Measurements from ENCODE around the gene SLC25A5. TPM values are rescaled to one million over a fixed set of nuclear protein-coding genes. Genes with fewer than 3 reads are reported as not detected.

SLC25A5 gene
- polyA plus RNA-seq, 1 of the 3 experiments (the other 2 are of a cell fraction), result 387 TPM

- TF ChIP-seq, protein P1, sequence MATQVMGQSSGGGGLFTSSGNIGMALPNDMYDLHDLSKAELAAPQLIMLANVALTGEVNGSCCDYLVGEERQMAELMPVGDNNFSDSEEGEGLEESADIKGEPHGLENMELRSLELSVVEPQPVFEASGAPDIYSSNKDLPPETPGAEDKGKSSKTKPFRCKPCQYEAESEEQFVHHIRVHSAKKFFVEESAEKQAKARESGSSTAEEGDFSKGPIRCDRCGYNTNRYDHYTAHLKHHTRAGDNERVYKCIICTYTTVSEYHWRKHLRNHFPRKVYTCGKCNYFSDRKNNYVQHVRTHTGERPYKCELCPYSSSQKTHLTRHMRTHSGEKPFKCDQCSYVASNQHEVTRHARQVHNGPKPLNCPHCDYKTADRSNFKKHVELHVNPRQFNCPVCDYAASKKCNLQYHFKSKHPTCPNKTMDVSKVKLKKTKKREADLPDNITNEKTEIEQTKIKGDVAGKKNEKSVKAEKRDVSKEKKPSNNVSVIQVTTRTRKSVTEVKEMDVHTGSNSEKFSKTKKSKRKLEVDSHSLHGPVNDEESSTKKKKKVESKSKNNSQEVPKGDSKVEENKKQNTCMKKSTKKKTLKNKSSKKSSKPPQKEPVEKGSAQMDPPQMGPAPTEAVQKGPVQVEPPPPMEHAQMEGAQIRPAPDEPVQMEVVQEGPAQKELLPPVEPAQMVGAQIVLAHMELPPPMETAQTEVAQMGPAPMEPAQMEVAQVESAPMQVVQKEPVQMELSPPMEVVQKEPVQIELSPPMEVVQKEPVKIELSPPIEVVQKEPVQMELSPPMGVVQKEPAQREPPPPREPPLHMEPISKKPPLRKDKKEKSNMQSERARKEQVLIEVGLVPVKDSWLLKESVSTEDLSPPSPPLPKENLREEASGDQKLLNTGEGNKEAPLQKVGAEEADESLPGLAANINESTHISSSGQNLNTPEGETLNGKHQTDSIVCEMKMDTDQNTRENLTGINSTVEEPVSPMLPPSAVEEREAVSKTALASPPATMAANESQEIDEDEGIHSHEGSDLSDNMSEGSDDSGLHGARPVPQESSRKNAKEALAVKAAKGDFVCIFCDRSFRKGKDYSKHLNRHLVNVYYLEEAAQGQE (IDR thresholded peaks at IDR 0.05; ENCODE audit: low read depth, low read length), result no peak
- TF ChIP-seq, protein P2, sequence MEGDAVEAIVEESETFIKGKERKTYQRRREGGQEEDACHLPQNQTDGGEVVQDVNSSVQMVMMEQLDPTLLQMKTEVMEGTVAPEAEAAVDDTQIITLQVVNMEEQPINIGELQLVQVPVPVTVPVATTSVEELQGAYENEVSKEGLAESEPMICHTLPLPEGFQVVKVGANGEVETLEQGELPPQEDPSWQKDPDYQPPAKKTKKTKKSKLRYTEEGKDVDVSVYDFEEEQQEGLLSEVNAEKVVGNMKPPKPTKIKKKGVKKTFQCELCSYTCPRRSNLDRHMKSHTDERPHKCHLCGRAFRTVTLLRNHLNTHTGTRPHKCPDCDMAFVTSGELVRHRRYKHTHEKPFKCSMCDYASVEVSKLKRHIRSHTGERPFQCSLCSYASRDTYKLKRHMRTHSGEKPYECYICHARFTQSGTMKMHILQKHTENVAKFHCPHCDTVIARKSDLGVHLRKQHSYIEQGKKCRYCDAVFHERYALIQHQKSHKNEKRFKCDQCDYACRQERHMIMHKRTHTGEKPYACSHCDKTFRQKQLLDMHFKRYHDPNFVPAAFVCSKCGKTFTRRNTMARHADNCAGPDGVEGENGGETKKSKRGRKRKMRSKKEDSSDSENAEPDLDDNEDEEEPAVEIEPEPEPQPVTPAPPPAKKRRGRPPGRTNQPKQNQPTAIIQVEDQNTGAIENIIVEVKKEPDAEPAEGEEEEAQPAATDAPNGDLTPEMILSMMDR (IDR thresholded peaks at IDR 0.05), result no peak
- TF ChIP-seq TCF12 (IDR thresholded peaks at IDR 0.05) (no peak), MAX (IDR thresholded peaks at IDR 0.05; ENCODE audit: low read depth) (no peak), MEF2A (IDR thresholded peaks at IDR 0.05; ENCODE audit: borderline replicate concordance, low read depth) (no peak), NFIC (IDR thresholded peaks at IDR 0.05; ENCODE audit: borderline replicate concordance) (no peak), RCOR1 (IDR thresholded peaks at IDR 0.05; ENCODE audit: low read length) (no peak), NRF1 (IDR thresholded peaks at IDR 0.05; ENCODE audit: low read depth, low read length) (no peak), CHD2 (IDR thresholded peaks at IDR 0.05; ENCODE audit: low read length, partially characterized antibody) (no peak), IRF3 (IDR thresholded peaks at IDR 0.05; ENCODE audit: low read depth, low read length) (no peak), ELF1 (IDR thresholded peaks at IDR 0.05) (no peak)
- TF ChIP-seq, protein P3, sequence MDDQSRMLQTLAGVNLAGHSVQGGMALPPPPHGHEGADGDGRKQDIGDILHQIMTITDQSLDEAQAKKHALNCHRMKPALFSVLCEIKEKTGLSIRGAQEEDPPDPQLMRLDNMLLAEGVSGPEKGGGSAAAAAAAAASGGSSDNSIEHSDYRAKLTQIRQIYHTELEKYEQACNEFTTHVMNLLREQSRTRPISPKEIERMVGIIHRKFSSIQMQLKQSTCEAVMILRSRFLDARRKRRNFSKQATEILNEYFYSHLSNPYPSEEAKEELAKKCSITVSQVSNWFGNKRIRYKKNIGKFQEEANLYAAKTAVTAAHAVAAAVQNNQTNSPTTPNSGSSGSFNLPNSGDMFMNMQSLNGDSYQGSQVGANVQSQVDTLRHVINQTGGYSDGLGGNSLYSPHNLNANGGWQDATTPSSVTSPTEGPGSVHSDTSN (IDR thresholded peaks at IDR 0.05), result no peak
Observed at GRCh38 chrX:119424999-119425398, 43.2 kb upstream of the SLC25A5 start (continued).

DNA sequence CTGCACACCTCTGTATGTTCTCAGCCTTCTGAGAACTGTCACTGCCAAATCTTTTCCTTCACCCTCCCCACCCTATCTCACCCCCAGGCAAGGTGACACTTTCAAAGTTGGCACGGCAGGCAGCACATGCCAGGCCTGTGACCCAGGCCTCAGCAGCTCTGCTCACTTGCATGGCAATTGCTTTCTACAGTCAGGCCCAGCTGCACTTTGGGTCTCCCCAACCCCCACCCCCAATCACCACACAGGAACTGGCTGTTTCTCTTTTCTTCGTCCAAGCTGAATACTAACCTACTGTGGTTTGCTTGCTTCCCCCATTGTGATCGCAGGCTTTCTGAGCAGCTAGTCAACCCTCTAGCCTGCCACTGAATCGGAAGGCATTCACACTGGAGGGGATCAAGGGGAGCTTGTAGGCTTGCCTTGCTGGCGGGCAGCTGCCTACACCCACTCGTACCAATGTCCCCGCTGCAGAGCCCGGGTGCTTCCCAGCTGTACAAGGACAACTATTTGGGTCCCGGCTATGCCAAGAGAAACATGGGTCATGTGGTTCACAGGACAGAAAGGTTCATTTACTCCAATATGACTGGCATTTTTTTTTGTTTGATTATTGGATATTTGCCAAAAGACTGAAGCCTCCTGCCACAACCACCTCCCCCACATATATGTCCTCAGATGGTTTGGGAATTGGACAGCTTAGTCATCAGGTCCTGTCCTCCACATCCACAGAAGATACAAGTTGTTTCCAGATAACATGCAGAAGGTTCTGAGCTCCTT lies 41.0 kb upstream of the SLC25A5 start:
- Histone ChIP-seq H3K4me1 (ENCODE audit: control insufficient read depth in 1 of 2, insufficient read depth in 2 of 2, low read depth in 1 of 2, low read length in 1 of 2) (no peaks in the 10 kb centered on the region), H3K9me2 (no peaks in the 10 kb centered on the region), H3F3A (replicated peaks; ENCODE audit: insufficient read depth) (no peaks in the 10 kb centered on the region), H3K27ac (ENCODE audit: low read depth in 2 of 2, low read length in 1 of 2) (no peak overlapping the region), H3K9me3 (no peaks in the 10 kb centered on the region), H3K4me2 (no peak overlapping the region), H4K20me1 (ENCODE audit: insufficient read depth) (no peaks in the 10 kb centered on the region), H3K4me3 (ENCODE audit: low read depth in 2 of 2, low read length in 1 of 2) (no peak overlapping the region), H3K36me3 (replicated peaks in 1 of 2; ENCODE audit: control insufficient read depth in 1 of 2, insufficient read depth in 2 of 2, low read length in 1 of 2) (no peaks in the 10 kb centered on the region), H2AFZ (ENCODE audit: low read depth) (no peak overlapping the region), H3K79me2 (ENCODE audit: insufficient read depth) (no peaks in the 10 kb centered on the region), H3K9ac (no peak overlapping the region), H3K27me3 (ENCODE audit: insufficient read depth) (no peaks in the 10 kb centered on the region; the same call in 1 of the 2 replicates)
- DNase-seq, result no peak
- 50% methylated on average over 7 of the region's 9 CpGs for WGBS (ENCODE audit: low lambda C conversion rate)
- CTCF ChIA-PET, result no interaction called here
- POLR2A ChIA-PET, result no interaction called here
- TF ChIP-seq SIN3A (IDR thresholded peaks at IDR 0.05; ENCODE audit: borderline replicate concordance, low read depth, low read length), result no peak
- no peak for TF ChIP-seq RFX5 (IDR thresholded peaks at IDR 0.05; ENCODE audit: low read length)
- no peak for TF ChIP-seq USF1 (IDR thresholded peaks at IDR 0.05; ENCODE audit: borderline replicate concordance, low read depth)
- TF ChIP-seq RXRA (IDR thresholded peaks at IDR 0.05; ENCODE audit: borderline replicate concordance, low read depth), result no peak
- TF ChIP-seq MAX (IDR thresholded peaks at IDR 0.05; ENCODE audit: low read depth), result no peak
- TF ChIP-seq MXI1 (IDR thresholded peaks at IDR 0.05; ENCODE audit: low read depth, low read length), result no peak
- TF ChIP-seq TAF1 (IDR thresholded peaks at IDR 0.05; ENCODE audit: borderline replicate concordance, low read depth, low read length), result no peak
- no peak for TF ChIP-seq TCF12 (IDR thresholded peaks at IDR 0.05)
- TF ChIP-seq CHD2 (IDR thresholded peaks at IDR 0.05; ENCODE audit: low read length, partially characterized antibody), result no peak
- no peak for TF ChIP-seq MEF2A (IDR thresholded peaks at IDR 0.05; ENCODE audit: borderline replicate concordance, low read depth)
- TF ChIP-seq NFIC (IDR thresholded peaks at IDR 0.05; ENCODE audit: borderline replicate concordance), result no peak
- TF ChIP-seq RAD21 (IDR thresholded peaks at IDR 0.05; ENCODE audit: low read length), result no peak
- no peak for TF ChIP-seq FOSL2 (IDR thresholded peaks at IDR 0.05; ENCODE audit: borderline replicate concordance, low read depth)

Measured in SK-N-SH (cell line).